ENCODE results near the gene IGF2BP2. TPM values are rescaled to one million over a fixed set of nuclear protein-coding genes. Genes with fewer than 3 reads are reported as not detected.

Gene IGF2BP2
- total and polyA plus RNA-seq, 2 of the 8 experiments (the other 6 are each of a cell fraction or from before 2014, with no cell fraction given): 7.4 to 121 TPM

DNA sequence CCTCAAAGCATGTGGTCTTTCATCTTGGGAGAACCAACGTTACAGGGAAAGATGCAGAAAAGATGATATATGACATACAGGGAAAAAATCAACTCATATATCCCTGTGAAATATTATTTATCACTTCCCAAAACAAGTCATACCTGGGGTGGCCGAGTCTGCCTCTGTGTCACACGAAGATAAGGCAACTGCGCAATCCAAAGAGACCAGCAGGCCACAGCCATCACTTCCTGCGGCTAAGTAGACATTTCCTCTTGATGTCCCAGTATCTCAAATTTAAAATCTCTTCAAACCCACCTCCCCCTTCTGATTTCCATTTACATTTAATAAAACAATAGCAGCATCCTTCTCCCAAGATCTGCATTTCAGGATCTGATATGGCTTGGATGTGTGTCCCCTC, 71.5 kb downstream of the IGF2BP2 start:
- H3K9ac ChIP-seq (replicated peaks in 1 of 4; ENCODE audit: extremely low read depth in 1 of 4, low read depth in 3 of 4, low read length in 3 of 4): no peak overlapping the region
- H2BK15ac ChIP-seq (ENCODE audit: low read length): no peak overlapping the region
- H3K27me3 ChIP-seq (replicated peaks in 1 of 4; ENCODE audit: control insufficient read depth in 3 of 4, extremely low read depth in 1 of 4, insufficient read depth in 3 of 4, low read length in 3 of 4): no peaks in the 10 kb centered on the region
- no peak for DNase-seq (ENCODE audit: low read depth in 1 of 2, low spot score in 2 of 2)
- no peak overlapping the region for H2BK120ac ChIP-seq (replicated peaks; ENCODE audit: low read depth, low read length)
- H3K56ac ChIP-seq (replicated peaks; ENCODE audit: insufficient read length, low read depth, low read length): no peak overlapping the region
- CTCF ChIA-PET (ENCODE audit: partially characterized antibody): interaction anchor here (2.7 to 17.0 kb wide), 2 partner anchors 15 to 16 kb away, joined by 18 to 345 read pairs; no protein-coding TSS in a partner anchor
- peaks cover 9% of the 10 kb centered on the region; the same call in 1 of the 2 replicates for H3K79me1 ChIP-seq (ENCODE audit: low read depth, low read length)
- H2BK5ac ChIP-seq (ENCODE audit: low read depth, low read length): no peak overlapping the region
- no peak overlapping the region for H3K27ac ChIP-seq (ENCODE audit: low read depth, low read length)
- H2BK12ac ChIP-seq (ENCODE audit: low read depth, low read length): no peak overlapping the region
- no peak overlapping the region for H3K14ac ChIP-seq (ENCODE audit: insufficient read length)
- peaks cover 2 to 5% of the 10 kb centered on the region in 2 experiments for H4K20me1 ChIP-seq (replicated peaks in 1 of 2; ENCODE audit: control insufficient read depth in 1 of 2, insufficient read depth in 2 of 2, low read length in 2 of 2)
- no peak overlapping the region for H3K18ac ChIP-seq (ENCODE audit: extremely low read depth, low read length)
- no peaks in the 10 kb centered on the region for H3K23me2 ChIP-seq (ENCODE audit: low read depth, low read length)
- no peak overlapping the region for H4K5ac ChIP-seq (ENCODE audit: insufficient read length, low read depth, low read length)
- peaks cover 8 to 95% of the 10 kb centered on the region in 2 experiments for H3K79me2 ChIP-seq (ENCODE audit: control insufficient read depth in 1 of 2, insufficient read depth in 2 of 2, low read length in 2 of 2)
- H3K4ac ChIP-seq (replicated peaks; ENCODE audit: insufficient read length, low read depth, low read length): no peak overlapping the region
- TF ChIP-seq CEBPB (IDR thresholded peaks at IDR 0.05; ENCODE audit: low read depth, low read length) (no peak), JUND (IDR thresholded peaks at IDR 0.05; ENCODE audit: low read length) (no peak), MAFK (IDR thresholded peaks at IDR 0.05; ENCODE audit: low read depth, low read length) (no peak), POU5F1 (IDR thresholded peaks at IDR 0.05; ENCODE audit: low read depth, low read length) (no peak), CTBP2 (IDR thresholded peaks at IDR 0.05; ENCODE audit: borderline replicate concordance, insufficient read depth, insufficient read length, low read length) (no peak), SUZ12 (IDR thresholded peaks at IDR 0.05; ENCODE audit: low read length) (no peak), SRF (IDR thresholded peaks at IDR 0.05; ENCODE audit: low read depth, low read length) (no peak), JUN (IDR thresholded peaks at IDR 0.05; ENCODE audit: low read depth, low read length) (no peak), RFX5 (IDR thresholded peaks at IDR 0.05; ENCODE audit: borderline replicate concordance, low read depth, low read length) (no peak)
- TF ChIP-seq, protein P1, sequence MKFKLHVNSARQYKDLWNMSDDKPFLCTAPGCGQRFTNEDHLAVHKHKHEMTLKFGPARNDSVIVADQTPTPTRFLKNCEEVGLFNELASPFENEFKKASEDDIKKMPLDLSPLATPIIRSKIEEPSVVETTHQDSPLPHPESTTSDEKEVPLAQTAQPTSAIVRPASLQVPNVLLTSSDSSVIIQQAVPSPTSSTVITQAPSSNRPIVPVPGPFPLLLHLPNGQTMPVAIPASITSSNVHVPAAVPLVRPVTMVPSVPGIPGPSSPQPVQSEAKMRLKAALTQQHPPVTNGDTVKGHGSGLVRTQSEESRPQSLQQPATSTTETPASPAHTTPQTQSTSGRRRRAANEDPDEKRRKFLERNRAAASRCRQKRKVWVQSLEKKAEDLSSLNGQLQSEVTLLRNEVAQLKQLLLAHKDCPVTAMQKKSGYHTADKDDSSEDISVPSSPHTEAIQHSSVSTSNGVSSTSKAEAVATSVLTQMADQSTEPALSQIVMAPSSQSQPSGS (IDR thresholded peaks at IDR 0.05; ENCODE audit: low read length): no peak
- TF ChIP-seq, protein P2, sequence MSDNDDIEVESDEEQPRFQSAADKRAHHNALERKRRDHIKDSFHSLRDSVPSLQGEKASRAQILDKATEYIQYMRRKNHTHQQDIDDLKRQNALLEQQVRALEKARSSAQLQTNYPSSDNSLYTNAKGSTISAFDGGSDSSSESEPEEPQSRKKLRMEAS (IDR thresholded peaks at IDR 0.05): no peak
- H4K91ac ChIP-seq (replicated peaks; ENCODE audit: insufficient read length, low read length): no peak overlapping the region
- no peak overlapping the region for H3K23ac ChIP-seq (ENCODE audit: insufficient read length)
- H2AK5ac ChIP-seq (ENCODE audit: low read depth, low read length): no peak overlapping the region
- peaks cover 0 to 31% (median 8%) of the 10 kb centered on the region in 4 experiments; a peak in 4 of 7 replicates for H3K4me1 ChIP-seq (replicated peaks in 1 of 4; ENCODE audit: control insufficient read depth in 3 of 4, insufficient read depth in 4 of 4, low read length in 3 of 4)
- H3K4me3 ChIP-seq (ENCODE audit: extremely low read depth in 1 of 4, insufficient read depth in 2 of 4, low read depth in 3 of 4, low read length in 4 of 4): no peak overlapping the region
- peaks cover 0 to 12% (median 7%) of the 10 kb centered on the region in 4 experiments; a peak in 3 of 8 replicates for H3K36me3 ChIP-seq (ENCODE audit: control insufficient read depth in 2 of 4, insufficient read depth in 4 of 4, low read length in 3 of 4)
- POLR2A ChIA-PET (ENCODE audit: partially characterized antibody): interaction anchor here (0.8 kb wide), 1 partner anchor 10 kb away, joined by 3 read pairs; no protein-coding TSS in a partner anchor
- H2AFZ ChIP-seq (ENCODE audit: low read length): no peak overlapping the region
- peaks cover 3 to 4% of the 10 kb centered on the region in 2 experiments for H3K9me3 ChIP-seq (ENCODE audit: insufficient read depth in 2 of 2, low read depth in 1 of 2, low read length in 1 of 2)
- H3K4me2 ChIP-seq (ENCODE audit: insufficient read depth in 1 of 2, low read depth in 2 of 2, low read length in 2 of 2): no peak overlapping the region
- no peak for FAIRE-seq
- 92% methylated on average over 5 of the region's 5 CpGs; no CpG with 5 or more reads in 1 of the 2 experiments for WGBS, 2 experiments (ENCODE audit: extremely low coverage in 1 of 2, insufficient coverage in 1 of 2, insufficient read length in 1 of 2, insufficient replicate concordance in 2 of 2, low coverage in 1 of 2, low lambda C conversion rate in 2 of 2, missing lambda C conversion rate in 1 of 2)
- H4K8ac ChIP-seq (ENCODE audit: extremely low read depth, insufficient read depth, low read length): no peak overlapping the region
- H2BK20ac ChIP-seq (ENCODE audit: low read length): no peak overlapping the region

Measured in H1 (cell line).